ENCODE results near the gene PGBD5.

DNA sequence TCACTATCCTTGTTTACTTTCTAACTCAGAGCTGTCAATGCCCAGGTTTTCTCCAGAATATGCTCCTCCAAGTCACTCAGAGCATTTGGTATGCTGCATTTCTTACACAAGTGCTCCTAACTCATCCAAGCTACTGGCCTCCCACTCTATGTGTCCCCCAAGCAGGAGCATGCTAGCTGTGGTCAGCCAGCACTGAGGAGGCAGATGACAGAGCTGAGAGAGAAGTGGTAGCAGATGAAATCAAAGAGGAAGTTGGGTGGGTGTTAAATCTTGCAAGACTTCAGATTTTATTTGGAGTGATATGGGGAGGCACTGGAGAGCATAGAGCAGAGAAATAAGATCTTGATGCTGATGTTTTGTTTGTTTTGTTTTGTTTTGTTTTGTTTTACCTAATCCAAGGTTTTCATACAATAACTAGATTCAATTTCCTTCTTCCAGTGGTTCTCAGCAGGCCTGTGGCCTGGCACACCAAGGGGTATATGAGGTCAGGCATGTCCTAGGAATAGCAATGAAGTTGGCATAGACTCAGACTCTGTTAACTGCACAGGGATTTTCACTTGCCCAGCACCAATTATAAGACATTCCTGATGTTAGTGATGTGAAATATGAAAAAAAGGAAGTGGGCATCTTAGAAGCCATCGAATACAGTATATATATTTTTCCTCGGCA, 3.1 kb upstream of the PGBD5 start:
- no peak for TF ChIP-seq CTCF (IDR thresholded peaks at IDR 0.05; ENCODE audit: insufficient read depth, low read depth, low read length)
- no peak for TF ChIP-seq EZH2 (IDR thresholded peaks at IDR 0.05; ENCODE audit: insufficient read depth, low read length)

Data from astrocyte (in vitro differentiated cells and primary cell).